Muscle layer of duodenum (tissue), 2 donors: Measurements from ENCODE around the gene ARID3B.
"Not testable (repeated sequence)": the region's sequence is repeated elsewhere in the genome, so short reads cannot be mapped to it uniquely, and the experiment has no call there.

Source experiments
- H3K27ac ChIP-seq: one replicate; pipeline ENCODE4 v1.7.0; 2013; ENCODE audit warnings: mild to moderate bottlenecking, low read length
- H3K27me3 ChIP-seq: one replicate; pipeline ENCODE4 v1.7.0; 2013; ENCODE audit warnings: low read depth, mild to moderate bottlenecking, control low read depth, low read length
- H3K36me3 ChIP-seq, 2 donors: one replicate each; pipeline ENCODE4 v1.7.0; 2013; ENCODE audit warnings: low read length in 2 of 2, control low read depth in 1 of 2, mild to moderate bottlenecking in 1 of 2; ENCODE audit not compliant: insufficient read depth in 2 of 2, control insufficient read depth in 1 of 2
- H3K4me1 ChIP-seq, 2 donors: one replicate each; pipeline ENCODE4 v1.7.0; 2013; ENCODE audit warnings: low read length in 2 of 2, mild to moderate bottlenecking in 2 of 2, control low read depth in 1 of 2, moderate library complexity in 1 of 2; ENCODE audit not compliant: insufficient read depth in 2 of 2, control insufficient read depth in 1 of 2
- H3K4me3 ChIP-seq, 2 donors: one replicate each; pipeline ENCODE4 v1.7.0; 2013; ENCODE audit warnings: low read length in 2 of 2, low read depth in 1 of 2, mild to moderate bottlenecking in 1 of 2
- H3K9me3 ChIP-seq, 2 donors: one replicate each; pipeline ENCODE4 v1.7.0; 2013; ENCODE audit warnings: low read length in 2 of 2, control low read depth in 1 of 2, mild to moderate bottlenecking in 1 of 2; ENCODE audit not compliant: control insufficient read depth in 1 of 2
- donor health status: healthy.

The ARID3B gene

DNA sequence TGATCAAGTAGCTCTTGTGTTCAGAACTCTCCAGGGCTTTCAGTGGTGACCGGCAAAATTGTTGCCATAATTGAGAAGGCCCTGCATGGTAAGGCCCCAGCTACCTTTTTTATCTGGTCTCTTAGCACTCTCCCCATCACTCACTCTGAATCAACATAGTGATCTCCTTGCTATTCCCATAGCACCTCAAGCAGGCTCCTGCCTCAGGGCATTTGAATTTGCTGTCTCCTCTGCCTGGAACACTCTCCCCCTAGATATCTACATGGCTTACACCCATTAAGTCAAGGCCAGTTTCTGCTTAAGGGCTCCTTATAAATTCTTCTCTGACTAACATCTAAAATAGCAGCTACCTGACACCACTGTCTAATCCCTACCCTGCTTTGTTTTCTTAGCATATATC is 3.3 kb upstream of the ARID3B start:
- H3K4me3 ChIP-seq: no peak overlapping the region
- no peaks in the 10 kb centered on the region for H3K27me3 ChIP-seq
- H3K9me3 ChIP-seq: no peaks in the 10 kb centered on the region
- no peak overlapping the region for H3K27ac ChIP-seq
- no peaks in the 10 kb centered on the region for H3K36me3 ChIP-seq
- peaks cover 6 to 14% of the 10 kb centered on the region in 2 donors for H3K4me1 ChIP-seq

- H3K4me3 ChIP-seq, H3K9me3 ChIP-seq, H3K27ac ChIP-seq, H3K36me3 ChIP-seq, H3K27me3 ChIP-seq: not testable (repeated sequence)
- H3K4me1 ChIP-seq: peaks cover 6 to 14% of the 10 kb centered on the region in 2 donors
These were observed 1.5 kb upstream of the ARID3B start for GRCh38 chr15:74539521-74539920.

DNA sequence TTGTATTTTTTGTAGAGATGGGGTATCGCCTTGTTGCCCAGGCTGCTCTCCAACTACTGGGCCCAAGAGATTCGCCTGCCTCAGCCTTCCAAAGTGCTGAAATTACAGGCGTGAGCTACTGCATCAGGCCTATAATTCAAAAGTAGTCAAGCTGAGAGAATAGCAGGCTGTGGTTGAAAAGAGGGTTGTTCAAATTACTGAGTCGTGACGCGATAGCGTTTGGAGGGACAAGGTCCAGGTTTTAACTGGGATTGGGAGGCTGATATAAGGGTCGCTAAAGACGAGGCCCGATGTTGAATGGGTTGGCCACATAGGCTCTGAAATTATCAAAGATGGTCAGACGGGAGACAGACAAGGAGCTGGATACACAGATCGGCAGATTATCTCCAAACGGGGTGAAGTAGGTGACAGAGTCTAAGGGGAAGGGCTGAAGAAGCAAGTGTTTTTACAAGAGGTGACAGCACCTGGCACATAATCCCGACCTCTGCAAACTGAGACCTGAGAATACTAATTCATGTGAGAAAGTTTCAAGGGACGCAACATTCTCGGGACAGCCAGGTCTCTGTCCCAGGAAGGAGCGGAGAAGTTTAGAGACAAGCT is 759 bp upstream of the ARID3B start:
- Histone ChIP-seq H3K36me3 (no peaks in the 10 kb centered on the region), H3K4me1 (peaks cover 6 to 17% of the 10 kb centered on the region in 2 donors), H3K27ac (peak overlapping the region; percentile 81), H3K9me3 (no peaks in the 10 kb centered on the region), H3K4me3 (peak overlapping the region; percentile 78 to 86), H3K27me3 (no peaks in the 10 kb centered on the region)

- Histone ChIP-seq H3K9me3 (no peaks in the 10 kb centered on the region), H3K4me3 (peak overlapping the region; percentile 76 to 86), H3K27ac (no peak overlapping the region), H3K4me1 (peaks cover 14 to 30% of the 10 kb centered on the region in 2 donors), H3K36me3 (no peaks in the 10 kb centered on the region), H3K27me3 (no peaks in the 10 kb centered on the region)
These were observed 610 bp downstream of the ARID3B start for GRCh38 chr15:74541494-74542165.

DNA sequence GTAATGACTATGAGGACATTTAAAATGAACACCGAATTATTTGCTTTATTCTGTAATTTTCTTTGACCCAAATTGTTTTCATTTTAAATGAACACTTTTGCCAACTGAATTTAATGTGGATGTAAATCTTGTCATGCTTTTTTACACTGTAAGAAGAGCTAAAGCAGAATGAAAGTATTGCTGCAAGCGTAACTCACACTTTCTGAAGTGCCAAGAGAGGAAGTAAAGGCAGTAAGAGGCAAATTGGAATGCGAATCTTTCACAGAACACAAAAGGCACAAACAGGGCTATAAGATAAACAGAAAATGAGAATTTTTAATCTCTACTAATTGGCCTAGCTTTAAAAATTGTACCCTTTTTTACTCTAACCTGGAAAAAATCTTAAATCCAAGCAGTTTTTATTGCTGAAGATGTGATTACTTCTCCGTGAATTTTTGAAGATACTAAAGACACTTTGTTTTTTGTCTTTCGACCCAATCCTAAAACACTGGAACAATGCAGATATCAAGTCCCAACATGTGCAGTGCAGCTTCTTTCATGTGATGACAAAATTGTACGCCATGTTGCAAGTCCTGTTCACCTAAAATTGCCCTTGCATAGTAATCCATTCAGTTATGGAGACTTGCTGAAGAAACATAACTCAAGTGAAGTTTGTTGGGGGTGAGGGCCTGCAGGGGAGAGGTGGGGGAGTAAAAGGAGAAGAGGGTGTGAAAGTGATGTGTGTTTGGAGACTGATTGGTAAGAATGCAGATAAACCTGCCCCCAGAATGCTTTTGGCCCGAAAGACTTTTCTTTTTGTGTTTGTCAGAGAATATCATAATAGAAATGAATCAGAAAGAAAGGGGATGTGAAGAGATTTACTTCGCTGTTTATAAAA is 1.4 kb downstream of the ARID3B start:
- no peaks in the 10 kb centered on the region for H3K36me3 ChIP-seq
- peaks cover 17 to 35% of the 10 kb centered on the region in 2 donors for H3K4me1 ChIP-seq
- no peaks in the 10 kb centered on the region for H3K9me3 ChIP-seq
- H3K27ac ChIP-seq: no peak overlapping the region
- no peaks in the 10 kb centered on the region for H3K27me3 ChIP-seq
- peak overlapping the region; percentile 76 to 86 for H3K4me3 ChIP-seq

- H3K4me1 ChIP-seq: peaks cover 17 to 41% of the 10 kb centered on the region in 2 donors
- H3K4me3 ChIP-seq: no peak overlapping the region
- H3K9me3 ChIP-seq: no peaks in the 10 kb centered on the region
- H3K27me3 ChIP-seq: no peaks in the 10 kb centered on the region
- no peak overlapping the region for H3K27ac ChIP-seq
- no peaks in the 10 kb centered on the region for H3K36me3 ChIP-seq
These were observed 2.0 kb downstream of the ARID3B start for GRCh38 chr15:74543043-74543422.

DNA sequence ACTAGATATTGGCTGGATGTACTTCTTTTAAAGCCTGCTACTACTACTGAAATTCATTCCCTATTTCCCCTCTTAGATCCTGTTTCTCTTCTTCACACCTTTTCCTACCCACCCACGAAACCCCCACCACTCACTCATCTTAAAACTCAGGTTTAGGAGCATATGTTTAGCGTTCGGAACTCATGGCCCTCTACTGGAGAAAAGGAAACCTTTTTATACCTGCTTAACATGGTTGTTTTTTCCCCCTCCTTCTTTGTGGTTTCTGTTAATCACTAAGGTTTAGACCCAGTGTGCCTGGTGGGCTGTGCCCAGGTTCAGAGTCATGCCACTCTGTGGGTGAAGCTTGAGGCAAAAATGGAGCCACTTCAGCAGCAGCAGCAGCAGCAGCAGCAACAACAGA is 2.6 kb downstream of the ARID3B start:
- Histone ChIP-seq H3K4me1 (peaks cover 17 to 46% of the 10 kb centered on the region in 2 donors), H3K4me3 (no peak overlapping the region)

DNA sequence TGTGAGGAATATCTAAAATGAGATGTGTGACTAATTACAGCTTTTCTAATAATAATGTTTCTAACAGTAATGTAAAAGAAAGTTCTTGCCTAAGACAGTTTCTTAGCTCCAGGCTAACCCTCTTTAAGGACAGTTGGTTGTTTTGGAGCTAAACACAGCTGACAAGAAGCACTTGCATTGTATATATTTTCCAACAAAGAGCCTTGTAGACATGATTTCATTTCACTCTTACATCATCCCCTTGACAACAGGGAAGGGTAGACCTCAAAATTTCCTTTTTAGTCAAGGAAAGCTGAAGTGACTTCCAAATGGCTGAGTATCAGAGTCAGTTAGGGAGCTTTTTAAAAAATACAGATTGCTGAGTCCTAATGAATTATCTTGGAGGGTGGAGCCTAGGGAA is 4.1 kb downstream of the ARID3B start:
- no peak overlapping the region for H3K4me3 ChIP-seq
- peaks cover 0 to 2% of the 10 kb centered on the region in 2 donors for H3K36me3 ChIP-seq
- no peak overlapping the region for H3K27ac ChIP-seq
- H3K4me1 ChIP-seq: peaks cover 14 to 42% of the 10 kb centered on the region in 2 donors
- no peaks in the 10 kb centered on the region for H3K27me3 ChIP-seq
- no peaks in the 10 kb centered on the region for H3K9me3 ChIP-seq

More for the DNA sequence above, 2.6 kb downstream of the ARID3B start:
- Histone ChIP-seq H3K36me3 (no peaks in the 10 kb centered on the region), H3K27me3 (no peaks in the 10 kb centered on the region), H3K9me3 (no peaks in the 10 kb centered on the region), H3K27ac (no peak overlapping the region)

DNA sequence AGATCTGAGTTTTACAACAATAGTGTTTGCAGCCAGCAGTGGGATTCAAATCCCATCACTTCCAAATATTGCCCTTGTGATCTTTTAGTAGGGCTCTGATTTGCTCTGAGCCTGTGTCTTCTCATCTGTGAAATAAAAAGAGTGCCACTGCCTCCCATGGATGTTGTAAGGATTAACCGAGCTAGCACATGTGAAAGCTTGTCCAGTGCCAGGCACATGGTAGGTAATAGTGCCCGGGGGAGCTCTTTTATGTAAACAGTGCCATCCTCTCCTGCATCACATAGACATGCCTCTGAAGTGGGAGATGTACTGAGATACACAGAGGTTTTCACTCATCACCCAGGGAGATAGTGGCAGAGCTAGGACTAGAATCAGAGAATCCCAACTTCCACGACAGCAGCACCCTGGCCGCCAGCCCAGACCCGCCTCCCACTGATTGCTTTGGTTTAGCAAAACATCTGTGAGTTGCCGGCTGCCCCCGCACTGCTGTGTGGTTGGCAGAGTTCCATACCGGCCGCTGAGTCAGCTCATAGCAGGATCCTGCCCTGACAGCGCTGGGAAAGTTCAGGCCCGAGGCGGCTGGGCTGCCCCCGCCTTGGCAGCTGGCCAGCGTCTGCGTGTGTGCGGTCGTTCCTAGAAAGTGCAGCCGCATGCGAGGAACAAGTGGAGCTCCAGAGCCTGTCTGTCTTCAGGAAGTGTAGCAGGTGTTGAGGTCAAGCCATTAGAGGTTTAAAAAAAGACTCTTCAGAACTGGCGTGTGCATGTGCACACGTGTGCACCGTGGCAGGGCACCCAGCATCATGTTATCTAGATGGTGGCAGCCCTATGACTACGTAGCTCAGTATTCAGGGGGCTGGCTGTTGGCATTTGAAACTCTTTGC is 5.0 kb downstream of the ARID3B start:
- H3K9me3 ChIP-seq: no peaks in the 10 kb centered on the region
- H3K4me3 ChIP-seq: peak overlapping the region; percentile 22 to 33
- H3K27me3 ChIP-seq: no peaks in the 10 kb centered on the region
- H3K36me3 ChIP-seq: peaks cover 0 to 11% of the 10 kb centered on the region in 2 donors
- peaks cover 11 to 39% of the 10 kb centered on the region in 2 donors for H3K4me1 ChIP-seq
- no peak overlapping the region for H3K27ac ChIP-seq

DNA sequence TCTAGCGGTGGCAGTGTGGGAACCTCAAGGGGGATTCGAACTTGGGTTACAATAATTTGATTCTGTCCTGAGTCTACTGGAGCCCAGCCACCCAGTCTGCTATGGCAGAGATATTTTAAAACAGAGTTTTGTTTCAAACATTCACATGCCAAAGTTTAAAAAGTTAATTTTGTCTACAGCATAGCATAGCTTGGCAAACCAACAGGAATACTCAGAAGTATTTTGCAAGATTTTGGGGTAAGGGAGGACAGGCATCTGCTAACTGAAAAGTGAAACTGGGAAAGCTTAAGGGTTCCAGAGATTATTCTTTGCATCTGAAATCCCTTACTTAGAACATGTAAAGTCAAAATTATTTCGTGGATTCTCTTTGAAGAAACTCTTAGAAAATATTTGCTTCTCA is 6.6 kb downstream of the ARID3B start:
- Histone ChIP-seq H3K36me3 (peaks cover 0 to 12% of the 10 kb centered on the region in 2 donors), H3K4me1 (peaks cover 11 to 35% of the 10 kb centered on the region in 2 donors), H3K4me3 (no peak overlapping the region), H3K27me3 (no peaks in the 10 kb centered on the region), H3K9me3 (no peaks in the 10 kb centered on the region), H3K27ac (no peak overlapping the region)
